BLaER1 treated with 17β-estradiol and CSF1 and Interleukin-3, amounts not matched to agents 10 nM and 100 nM (cell line): ENCODE measurements around the gene WDR62.

Experiments
- H3K27ac ChIP-seq, 11 experiments: shearing (Covaris generic); formaldehyde crosslinking; 2 replicates each; pipeline ENCODE4 v1.8.1; 2022
- H3K27me3 ChIP-seq, 11 experiments: shearing (Covaris generic); formaldehyde crosslinking; 2 replicates each; pipeline ENCODE4 v1.8.1; 2022
- H3K36me3 ChIP-seq, 11 experiments: shearing (Covaris generic); formaldehyde crosslinking; 2 replicates each; pipeline ENCODE4 v1.8.1; 2022
- H3K4me1 ChIP-seq, 10 experiments: shearing (Covaris generic); formaldehyde crosslinking; 2 replicates each; pipeline ENCODE4 v1.8.1; 2022
- H3K4me2 ChIP-seq, 11 experiments: shearing (Covaris generic); formaldehyde crosslinking; 2 replicates each; pipeline ENCODE4 v1.8.1; 2022
- H3K4me3 ChIP-seq, 10 experiments: shearing (Covaris generic); formaldehyde crosslinking; 2 replicates each; pipeline ENCODE4 v1.8.1; 2022
- H3K9ac ChIP-seq, 11 experiments: shearing (Covaris generic); formaldehyde crosslinking; 2 replicates each; pipeline ENCODE4 v1.8.1; 2022
- H3K9me3 ChIP-seq, 11 experiments: shearing (Covaris generic); formaldehyde crosslinking; replicated peaks in 1 of 11; 2 replicates each; pipeline ENCODE4 v1.8.1; 2022
- H4K20me1 ChIP-seq, 11 experiments: shearing (Covaris generic); formaldehyde crosslinking; 2 replicates each; pipeline ENCODE4 v1.8.1; 2022
- Cebpa-rat ChIP-seq, 11 experiments: shearing (Covaris generic); IDR thresholded peaks; 2 replicates each; pipeline ENCODE4 v1.8.1; 2022

WDR62 gene

GRCh38 chr19:36047835-36048234, 6.9 kb upstream of the WDR62 start:
- Histone ChIP-seq H3K27ac (no peak overlapping the region), H4K20me1 (no peaks in the 10 kb centered on the region), H3K9me3 (no peaks in the 10 kb centered on the region), H3K27me3 (no peaks in the 10 kb centered on the region), H3K9ac (no peak overlapping the region), H3K4me3 (no peak overlapping the region), H3K36me3 (peaks cover 0 to 11% (median 4%) of the 10 kb centered on the region in 11 experiments; a peak in 6 of 22 replicates), H3K4me2 (no peak overlapping the region), H3K4me1 (peaks cover 3 to 7% (median 6%) of the 10 kb centered on the region in 10 experiments)
- TF ChIP-seq Cebpa-rat (IDR thresholded peaks at IDR 0.05), result no peak

- Histone ChIP-seq H3K4me1 (peaks cover 9 to 15% (median 12%) of the 10 kb centered on the region in 10 experiments), H3K27ac (no peak overlapping the region), H3K9me3 (no peaks in the 10 kb centered on the region), H3K4me3 (no peak overlapping the region), H4K20me1 (no peaks in the 10 kb centered on the region), H3K27me3 (no peaks in the 10 kb centered on the region), H3K9ac (no peak overlapping the region), H3K36me3 (peaks cover 0 to 11% (median 4%) of the 10 kb centered on the region in 11 experiments; a peak in 6 of 22 replicates), H3K4me2 (no peak overlapping the region)
- TF ChIP-seq Cebpa-rat (IDR thresholded peaks at IDR 0.05), result no peak
These were observed 5.5 kb upstream of the WDR62 start for GRCh38 chr19:36049080-36049698.

DNA sequence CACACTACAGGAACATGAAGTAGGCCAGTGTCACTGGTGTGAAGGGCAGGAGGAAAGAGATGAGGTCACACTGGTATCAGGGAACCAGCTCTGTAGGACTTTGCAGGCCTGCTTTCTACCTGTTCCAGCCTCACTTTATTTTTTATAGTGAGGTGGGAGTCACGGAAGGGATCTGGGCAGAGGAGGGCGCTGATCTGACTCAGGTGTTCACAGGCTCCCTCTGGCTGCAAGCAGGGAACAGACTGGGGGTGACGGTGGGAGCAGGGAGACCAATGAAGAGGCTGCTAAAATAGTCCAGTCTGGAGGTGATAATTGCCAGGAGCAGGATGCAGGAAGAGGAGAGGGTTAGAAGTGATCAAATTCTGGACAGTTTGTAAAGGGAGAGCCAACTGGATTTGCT, 3.5 kb upstream of the WDR62 start:
- 0 out of 22 replicates have a peak overlapping the region, but pooled peaks of 2 of the 11 experiments have one; percentile 9 to 15 for H3K9ac ChIP-seq
- no peak overlapping the region for H3K4me2 ChIP-seq
- TF ChIP-seq Cebpa-rat (IDR thresholded peaks at IDR 0.05), result no peak
- H4K20me1 ChIP-seq, result peaks cover 0 to 10% (median 3%) of the 10 kb centered on the region in 11 experiments; a peak in 11 of 22 replicates
- H3K27ac ChIP-seq, result no peak overlapping the region
- no peaks in the 10 kb centered on the region for H3K27me3 ChIP-seq
- no peak overlapping the region for H3K4me3 ChIP-seq
- no peaks in the 10 kb centered on the region for H3K9me3 ChIP-seq
- H3K36me3 ChIP-seq, result peaks cover 0 to 6% (median 0%) of the 10 kb centered on the region in 11 experiments; a peak in 3 of 22 replicates
- H3K4me1 ChIP-seq, result peaks cover 19 to 26% (median 22%) of the 10 kb centered on the region in 10 experiments

- Histone ChIP-seq H3K4me3 (no peak overlapping the region), H3K9ac (0 out of 22 replicates have a peak overlapping the region, but pooled peaks of 1 of the 11 experiments have one; percentile 15), H4K20me1 (peaks cover 0 to 14% (median 5%) of the 10 kb centered on the region in 11 experiments; a peak in 12 of 22 replicates), H3K36me3 (peaks cover 0 to 4% (median 0%) of the 10 kb centered on the region in 11 experiments; a peak in 7 of 22 replicates), H3K27ac (no peak overlapping the region), H3K4me2 (no peak overlapping the region), H3K4me1 (peaks cover 24 to 30% (median 26%) of the 10 kb centered on the region in 10 experiments), H3K27me3 (no peaks in the 10 kb centered on the region), H3K9me3 (no peaks in the 10 kb centered on the region)
- TF ChIP-seq Cebpa-rat (IDR thresholded peaks at IDR 0.05), result no peak
These were observed 3.1 kb upstream of the WDR62 start for GRCh38 chr19:36051637-36052036.

- H3K27ac ChIP-seq, result peak within 1 kb of the TSS; percentile 86 to 96 (median 92)
- peak within 1 kb of the TSS; percentile 83 to 94 (median 90) for H3K9ac ChIP-seq
- H4K20me1 ChIP-seq, result peaks cover 0 to 38% (median 31%) of the 10 kb centered on the region in 11 experiments; a peak in 14 of 22 replicates
- no peak for TF ChIP-seq Cebpa-rat (IDR thresholded peaks at IDR 0.05)
- peak within 1 kb of the TSS; percentile 77 to 99 (median 90) for H3K4me2 ChIP-seq
- H3K4me1 ChIP-seq, result peaks cover 34 to 39% (median 36%) of the 10 kb centered on the region in 10 experiments
- peak within 1 kb of the TSS; percentile 72 to 88 (median 80) for H3K4me3 ChIP-seq
- no peaks in the 10 kb centered on the region for H3K9me3 ChIP-seq
- no peaks in the 10 kb centered on the region for H3K27me3 ChIP-seq
- H3K36me3 ChIP-seq, result peaks cover 0 to 29% (median 20%) of the 10 kb centered on the region in 11 experiments; a peak in 19 of 22 replicates
These were observed 471 bp upstream of the WDR62 start, which contains the start of gene THAP8 for GRCh38 chr19:36054119-36054732. Gene THAP8, minus strand, starts transcription at chr19:36054285. Its CDS starts 68 bp downstream, at chr19:36054217.

- H3K4me1 ChIP-seq, result peaks cover 20 to 33% (median 29%) of the 10 kb centered on the region in 10 experiments
- H3K9me3 ChIP-seq, result no peaks in the 10 kb centered on the region
- TF ChIP-seq Cebpa-rat (IDR thresholded peaks at IDR 0.05), result no peak
- H3K27me3 ChIP-seq, result no peaks in the 10 kb centered on the region
- peaks cover 0 to 74% (median 62%) of the 10 kb centered on the region in 11 experiments; a peak in 20 of 22 replicates for H3K36me3 ChIP-seq
- peak overlapping the region in 9 of 11 experiments; percentile 8 to 44 (median 31); a peak in 10 of 22 replicates for H3K9ac ChIP-seq
- peaks cover 0 to 69% (median 35%) of the 10 kb centered on the region in 11 experiments; a peak in 14 of 22 replicates for H4K20me1 ChIP-seq
- H3K4me2 ChIP-seq, result no peak overlapping the region
- H3K27ac ChIP-seq, result no peak overlapping the region
- H3K4me3 ChIP-seq, result no peak overlapping the region
These were observed 3.9 kb downstream of the WDR62 start for GRCh38 chr19:36058481-36059179.

DNA sequence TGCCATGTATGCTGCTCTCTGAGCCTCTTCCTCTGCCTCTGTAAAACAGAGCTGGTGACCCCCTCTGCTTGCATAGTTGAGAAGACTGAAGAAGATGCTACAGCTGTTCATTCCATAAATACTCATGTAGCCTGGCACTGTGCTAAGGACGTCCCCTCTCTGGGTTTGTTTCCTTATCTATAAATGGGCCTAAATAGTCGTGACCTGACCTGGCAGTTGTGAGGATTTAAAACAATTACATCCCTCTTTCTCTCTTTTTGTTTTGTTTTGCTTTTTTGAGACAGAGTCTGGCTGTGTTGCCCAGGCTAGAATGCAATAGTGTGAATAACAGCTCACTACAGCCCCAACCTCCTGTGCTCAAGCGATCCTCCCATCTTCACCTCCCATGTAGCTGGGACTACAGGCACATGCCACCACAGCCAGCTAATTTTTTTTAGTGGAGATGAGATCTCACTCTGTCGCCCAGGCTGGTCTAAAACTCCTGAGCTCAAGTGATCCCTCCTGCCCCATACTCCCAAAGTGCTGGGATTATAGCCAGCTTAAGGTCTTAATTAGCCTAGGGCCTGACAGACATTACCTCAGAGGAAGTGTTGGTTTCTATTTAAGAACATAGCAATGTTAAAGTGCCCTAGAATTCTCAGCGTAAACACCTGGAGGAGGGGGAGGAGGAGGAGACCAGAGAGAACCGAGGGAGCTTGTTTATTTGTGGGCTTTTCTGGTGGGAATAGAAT, 4.6 kb downstream of the WDR62 start:
- H4K20me1 ChIP-seq, result peaks cover 0 to 72% (median 35%) of the 10 kb centered on the region in 11 experiments; a peak in 14 of 22 replicates
- H3K9me3 ChIP-seq, result no peaks in the 10 kb centered on the region
- H3K4me1 ChIP-seq, result peaks cover 20 to 32% (median 29%) of the 10 kb centered on the region in 10 experiments
- no peak overlapping the region for H3K4me2 ChIP-seq
- H3K36me3 ChIP-seq, result peaks cover 0 to 81% (median 66%) of the 10 kb centered on the region in 11 experiments; a peak in 20 of 22 replicates
- H3K9ac ChIP-seq, result peak overlapping the region; percentile 9 to 44 (median 31); a peak in 9 of 22 replicates
- TF ChIP-seq Cebpa-rat (IDR thresholded peaks at IDR 0.05), result no peak
- no peaks in the 10 kb centered on the region for H3K27me3 ChIP-seq
- no peak overlapping the region for H3K4me3 ChIP-seq
- no peak overlapping the region for H3K27ac ChIP-seq

DNA sequence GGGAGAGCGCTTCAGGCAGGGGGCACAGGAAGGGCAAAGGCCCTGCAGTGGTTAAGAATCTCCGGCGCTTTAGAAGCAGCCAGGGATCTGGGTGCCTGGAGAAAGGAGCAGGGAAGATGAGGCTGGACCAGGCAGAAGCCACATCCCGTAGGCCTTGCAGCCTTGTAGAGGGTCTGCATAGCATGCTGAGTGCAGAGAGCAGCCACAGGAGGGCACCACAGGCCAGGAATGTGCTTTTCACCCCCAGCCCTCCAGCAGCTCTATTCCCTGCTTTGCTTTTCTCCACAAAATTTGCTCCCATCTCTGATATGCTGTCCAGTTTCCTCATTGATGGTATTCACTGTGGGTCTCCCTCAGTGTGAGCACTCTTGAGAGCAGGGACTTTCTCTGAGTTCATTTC, 5.7 kb downstream of the WDR62 start:
- Histone ChIP-seq H3K4me3 (no peak overlapping the region), H3K9me3 (no peaks in the 10 kb centered on the region), H4K20me1 (peaks cover 0 to 75% (median 33%) of the 10 kb centered on the region in 11 experiments; a peak in 14 of 22 replicates), H3K9ac (peak overlapping the region in 5 of 11 experiments; percentile 20 to 44 (median 34); a peak in 3 of 22 replicates), H3K27ac (no peak overlapping the region), H3K4me2 (no peak overlapping the region), H3K27me3 (no peaks in the 10 kb centered on the region), H3K4me1 (peaks cover 21 to 31% (median 27%) of the 10 kb centered on the region in 10 experiments), H3K36me3 (peaks cover 0 to 92% (median 77%) of the 10 kb centered on the region in 11 experiments; a peak in 20 of 22 replicates)
- TF ChIP-seq Cebpa-rat (IDR thresholded peaks at IDR 0.05), result no peak
